K562 (cell line): Measurements from ENCODE around the gene SRGAP2C. TPM values are rescaled to one million over a fixed set of nuclear protein-coding genes. Genes with fewer than 3 reads are reported as not detected.

Experiments used
- ATAC-seq: fragments of 200-7000 bp; cut with Tn5 transposase; 3 replicates; pipeline ENCODE4 v1.9.1; 2020; ENCODE audit warnings: moderate library complexity
- BruUV-seq: library from RNA; stranded (reverse); fragments of 400-500 nt; replicated peaks from 2 replicates; lab custom pipeline; 2021; lab: Mats Ljungman, UMichigan
- CTCF ChIA-PET: fragments of 300-600 bp; formaldehyde crosslinking; extraction: SDS; loops from one replicate; lab custom pipeline; 2021; ENCODE audit warnings: low intra/inter-chr PET ratio; lab: Yijun Ruan, JAX
- POLR2A ChIA-PET: fragments of 300-600, 350-650 bp; sonication (Branson Sonifier 250); formaldehyde crosslinking; extraction: SDS; loops from one replicate; lab custom pipeline; 2021; ENCODE audit warnings: antibody characterized with exemption, inconsistent platforms; lab: Yijun Ruan, JAX
- DNase-seq, 4 experiments: peaks; one replicate each; pipeline versions ENCODE4 v3.0.0 to v3.0.0-alpha.2; 2011 to 2018; ENCODE audit warnings: low spot score in 3 of 4, mixed read lengths in 3 of 4; ENCODE audit errors: extremely low read depth in 1 of 4
- FAIRE-seq: peaks from 2 replicates; lab custom pipeline; 2011; peaks lifted over from hg19 to GRCh38; lab: Jason Lieb, UNC
- H2AFZ ChIP-seq: 2 replicates; pipeline ENCODE4 v1.6.0; 2011; ENCODE audit warnings: low read depth, low read length, control low read depth, inconsistent platforms
- H3K27ac ChIP-seq: fragments of 200-600 bp; 3 replicates; pipeline ENCODE4 v1.8.0; 2011; ENCODE audit warnings: low read depth, mild to moderate bottlenecking, control low read depth, inconsistent platforms, low read length, moderate library complexity, mixed read lengths; ENCODE audit errors: extremely low read depth
- H3K27me3 ChIP-seq, 2 experiments: fragments of 300-600 bp in 1 of 2; 2 replicates in 1 of 2; 3 replicates in 1 of 2; pipeline versions ENCODE4 v1.6.0 to v1.8.0; 2011; ENCODE audit warnings: inconsistent platforms in 2 of 2, low read length in 2 of 2, mild to moderate bottlenecking in 1 of 2, mixed read lengths in 1 of 2, moderate library complexity in 1 of 2; ENCODE audit not compliant: control insufficient read depth in 2 of 2, insufficient read depth in 2 of 2
- H3K36me3 ChIP-seq: fragments of 300-600 bp; 3 replicates; pipeline ENCODE4 v1.8.0; 2011; ENCODE audit warnings: mild to moderate bottlenecking, low read length, inconsistent platforms; ENCODE audit not compliant: control insufficient read depth, insufficient read depth
- H3K4me1 ChIP-seq, 2 experiments: fragments of 200-600 bp in 1 of 2; replicated peaks in 1 of 2; 2 replicates in 1 of 2; 3 replicates in 1 of 2; pipeline versions ENCODE4 v1.5.1 to v1.8.0; 2011; ENCODE audit warnings: inconsistent platforms in 2 of 2, low read length in 2 of 2, mild to moderate bottlenecking in 1 of 2, mixed read lengths in 1 of 2, moderate library complexity in 1 of 2; ENCODE audit not compliant: control insufficient read depth in 2 of 2, insufficient read depth in 2 of 2
- H3K4me2 ChIP-seq: 2 replicates; pipeline ENCODE4 v1.6.1; 2011; ENCODE audit warnings: low read length, control low read depth, inconsistent platforms, mixed read lengths; ENCODE audit not compliant: insufficient read depth
- H3K4me3 ChIP-seq: fragments of 200-600 bp; sonication (generic), shearing (Covaris generic); 2 replicates; pipeline ENCODE4 v1.5.1; 2016; ENCODE audit warnings: control low read depth, inconsistent platforms
- H3K79me2 ChIP-seq: fragments of 200-600 bp; 3 replicates; pipeline ENCODE4 v1.8.0; 2011; ENCODE audit warnings: low read length, inconsistent platforms; ENCODE audit not compliant: control insufficient read depth, insufficient read depth
- H3K9ac ChIP-seq, 2 experiments: 2 replicates each; pipeline versions ENCODE4 v1.6.0 to v1.6.1; 2011; ENCODE audit warnings: low read depth in 2 of 2, low read length in 2 of 2, control low read depth in 1 of 2, inconsistent platforms in 1 of 2, mild to moderate bottlenecking in 1 of 2, mixed read lengths in 1 of 2; ENCODE audit not compliant: insufficient read depth in 1 of 2
- H3K9me1 ChIP-seq: one replicate; pipeline ENCODE4 v1.6.0; 2011; ENCODE audit warnings: inconsistent platforms, mild to moderate bottlenecking, low read length, moderate library complexity; ENCODE audit not compliant: control insufficient read depth, insufficient read depth
- H3K9me3 ChIP-seq: replicated peaks from 2 replicates; pipeline ENCODE4 v1.5.1; 2011; ENCODE audit warnings: low read depth, low read length, inconsistent platforms; ENCODE audit not compliant: control insufficient read depth, insufficient read depth
- H4K20me1 ChIP-seq: replicated peaks from 2 replicates; pipeline ENCODE4 v1.6.1; 2011; ENCODE audit warnings: low read length, inconsistent platforms, mixed read lengths; ENCODE audit not compliant: control insufficient read depth, insufficient read depth
- CEBPB ChIP-seq: fragments of 450-650 bp; IDR thresholded peaks from 2 replicates; pipeline ENCODE4 v1.6.1; 2016; ENCODE audit warnings: missing genetic modification characterization, missing compliant biosample characterization
- CEBPG ChIP-seq, 3 experiments: fragments of 200-800 bp in 1 of 3; sonication (Bioruptor generic) in 1 of 3; sonication (generic) in 1 of 3; formaldehyde crosslinking in 1 of 3; IDR thresholded peaks in 2 of 3; conservative IDR thresholded peaks in 1 of 3; 2 replicates each; pipeline versions ENCODE4 v1.6.1 to v1.8.0; 2016 to 2022; ENCODE audit warnings: missing compliant biosample characterization in 2 of 3, missing genetic modification characterization in 2 of 3, mild to moderate bottlenecking in 1 of 3, missing genetic modification reagents in 1 of 3
- ELF2 ChIP-seq: fragments of 250-450 bp; sonication (Bioruptor Pico); IDR thresholded peaks from 2 replicates; pipeline ENCODE4 v1.5.0; 2021; ENCODE audit warnings: mild to moderate bottlenecking
- ZKSCAN1 ChIP-seq: fragments of 150-350 bp; IDR thresholded peaks from 2 replicates; pipeline ENCODE4 v1.6.1; 2016; ENCODE audit warnings: low read depth, low read length
- ZKSCAN3 ChIP-seq: fragments of 250-450 bp; sonication (Bioruptor Pico); IDR thresholded peaks from 2 replicates; pipeline ENCODE4 v1.4.0; 2020
- ZNF695 ChIP-seq: fragments of 450-650 bp; formaldehyde crosslinking; IDR thresholded peaks from 2 replicates; pipeline ENCODE4 v1.4.0; 2020; ENCODE audit warnings: mild to moderate bottlenecking, moderate library complexity
- WGBS: fragments of 100-300 bp; shearing (Covaris generic); methylation state at CpG from one replicate; pipeline ENCODE4 v1.1.6; 2016; ENCODE audit warnings: low coverage, mixed read lengths; ENCODE audit not compliant: insufficient coverage; ENCODE audit errors: missing lambda C conversion rate; 5-methylcytosine and 5-hydroxymethylcytosine counted together
- in situ Hi-C: fragments of 300-500 bp; cut with MboI; formaldehyde crosslinking; loops from 4 replicates; pipeline ENCODE4 v1.15.0; 2018; ENCODE audit warnings: inconsistent platforms, mixed read lengths
- intact Hi-C: fragments of 100-400 bp; cut with micrococcal nuclease; formaldehyde crosslinking; loops from 2 replicates; pipeline ENCODE4 v1.14.2; 2022
- polyA plus RNA-seq, 8 experiments: library from polyadenylated mRNA; depleted of rRNA in 4 of 8; stranded (reverse) in 5 of 8; unstranded in 3 of 8; fragments of >200 nt; fragmentation: Nextera tagmentation in 2 of 8; fragmentation: Illumina TruSeq in 1 of 8; extraction: Ambion mirVana in 2 of 8; extraction: Trizol in 1 of 8; gene quantifications; 2 replicates each; pipeline versions ENCODE4 v1.2.1 to v1.2.3, GENCODE V29; 2011 to 2014; ENCODE audit warnings: inconsistent platforms in 1 of 8, missing spikeins in 1 of 8
- total RNA-seq, 7 experiments: library from RNA; depleted of rRNA in 6 of 7; stranded (reverse); fragments of >200 nt in 6 of 7; fragmentation: Illumina TruSeq in 2 of 7; extraction: Trizol in 2 of 7; gene quantifications; 2 replicates each; pipeline versions ENCODE4 v1.2.1 to v1.2.3, GENCODE V29; 2011 to 2021; ENCODE audit warnings: low replicate concordance in 1 of 7
- TF ChIP-seq, protein P1 (sequence below), 2 experiments: fragments of 450-650 bp in 1 of 2; sonication (generic) in 1 of 2; formaldehyde crosslinking in 1 of 2; IDR thresholded peaks in 1 of 2; conservative IDR thresholded peaks in 1 of 2; 2 replicates each; pipeline versions ENCODE4 v1.6.1 to v1.8.1; 2016 to 2023; ENCODE audit warnings: mild to moderate bottlenecking in 2 of 2, moderate library complexity in 2 of 2, inconsistent platforms in 1 of 2, missing genetic modification reagents in 1 of 2

Gene SRGAP2C
- total and polyA plus RNA-seq, 9 of the 15 experiments (the other 6 are each of a cell fraction or from before 2014, with no cell fraction given): 5.0 to 21.1 (median 7.7) TPM

DNA sequence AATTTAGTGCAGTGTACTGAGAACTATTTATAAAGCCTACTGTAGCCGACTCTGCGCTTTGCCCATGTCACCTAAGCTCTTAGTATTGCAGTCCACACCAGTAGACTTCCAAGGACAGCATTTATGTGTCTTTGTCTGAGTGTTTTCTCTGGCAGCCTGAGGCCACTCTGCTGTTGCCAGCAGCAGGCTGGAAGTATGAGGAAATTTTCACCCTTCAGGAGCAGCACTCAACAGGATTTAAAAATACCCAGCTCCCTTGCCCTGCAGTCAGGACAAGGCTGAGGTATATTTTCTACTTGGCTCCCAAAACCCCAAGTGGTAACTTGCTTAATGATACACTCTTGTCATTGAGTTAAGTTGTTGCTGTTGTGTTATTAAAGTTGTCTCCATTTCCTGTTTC is 230.1 kb downstream of the SRGAP2C start:
- TF ChIP-seq ZNF695 (no peak), ELF2 (CRISPR knock-in tag) (no peak)
- H2AFZ ChIP-seq: no peak overlapping the region

DNA sequence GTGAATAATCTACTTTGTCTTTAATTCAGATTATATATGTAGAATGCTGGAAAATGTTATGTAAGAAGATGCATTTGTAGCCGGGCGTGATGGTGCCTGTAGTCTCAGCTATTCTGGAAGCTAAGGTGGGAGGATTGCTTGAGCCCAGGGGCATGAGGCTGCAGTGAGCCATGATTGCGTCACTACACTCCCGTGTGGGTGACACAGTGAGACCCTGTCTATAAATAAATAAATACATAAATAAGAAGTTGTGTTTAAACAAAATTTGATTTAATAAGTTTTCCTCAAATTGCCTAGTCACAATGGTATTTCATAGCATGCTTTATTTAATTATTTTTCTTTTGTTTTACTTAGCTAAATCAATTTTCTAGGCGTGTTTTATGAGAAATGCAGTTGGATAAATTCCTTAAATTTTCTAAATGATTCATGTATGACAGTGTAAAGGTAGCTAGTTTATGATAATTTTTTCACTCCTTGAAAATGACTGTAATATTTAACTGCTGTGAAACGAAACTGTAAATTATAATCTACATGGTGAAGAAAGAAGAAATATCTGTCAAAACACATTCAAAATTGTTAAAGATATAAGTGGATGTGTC is 232.6 kb downstream of the SRGAP2C start:
- no peak for TF ChIP-seq ZKSCAN3 (CRISPR knock-in tag)
- TF ChIP-seq, protein P1, sequence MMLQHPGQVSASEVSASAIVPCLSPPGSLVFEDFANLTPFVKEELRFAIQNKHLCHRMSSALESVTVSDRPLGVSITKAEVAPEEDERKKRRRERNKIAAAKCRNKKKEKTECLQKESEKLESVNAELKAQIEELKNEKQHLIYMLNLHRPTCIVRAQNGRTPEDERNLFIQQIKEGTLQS (IDR thresholded peaks at IDR 0.05): peak; percentile 64
- TF ChIP-seq, protein P1 (CRISPR knock-in tag; conservative IDR thresholded peaks at IDR 0.05): no peak
- TF ChIP-seq CEBPG (CRISPR knock-in tag; IDR thresholded peaks at IDR 0.05): no peak
- peak; percentile 45 to 56; a peak in 2 of 4 replicates for TF ChIP-seq CEBPG (tag; conservative IDR thresholded peaks at IDR 0.05 in 1 of 2, IDR thresholded peaks at IDR 0.05 in 1 of 2)
- no peak for TF ChIP-seq ZKSCAN1
- peak; percentile 82 for TF ChIP-seq CEBPB (tag)
- TF ChIP-seq, all 486 proteins: peak for 3
- H3K27me3 ChIP-seq: peaks cover 4 to 7% of the 10 kb centered on the region in 2 experiments; a peak in 4 of 5 replicates
- ChIA-PET POLR2A (no interaction called here), CTCF (no interaction called here)
- no peaks in the 10 kb centered on the region for H3K9me1 ChIP-seq
- in situ Hi-C loops: no loop called here
- ATAC-seq (peak; percentile 39; the same call in 1 of the 3 replicates), DNase-seq (no peak), FAIRE-seq (no peak)
- H3K9me3 ChIP-seq: no peaks in the 10 kb centered on the region
- H3K27ac ChIP-seq: no peak overlapping the region
- no peaks in the 10 kb centered on the region for H3K79me2 ChIP-seq
- no TSS peak for BruUV-seq
- intact Hi-C loops: no loop called here
- no peak overlapping the region for H2AFZ ChIP-seq
- H3K4me3 ChIP-seq: no peak overlapping the region
- no peak overlapping the region for H3K9ac ChIP-seq
- H3K4me2 ChIP-seq: no peak overlapping the region
- no peaks in the 10 kb centered on the region for H4K20me1 ChIP-seq
- H3K4me1 ChIP-seq: no peaks in the 10 kb centered on the region
- no peaks in the 10 kb centered on the region for H3K36me3 ChIP-seq
- 20% methylated on average over 6 of the region's 6 CpGs for WGBS

More for the DNA sequence above, 230.1 kb downstream of the SRGAP2C start:
- 8% methylated on average over 2 of the region's 2 CpGs for WGBS
- Histone ChIP-seq H3K4me2 (no peak overlapping the region), H3K27ac (no peak overlapping the region), H3K27me3 (peaks cover 4 to 5% of the 10 kb centered on the region in 2 experiments; a peak in 4 of 5 replicates), H3K9me1 (no peaks in the 10 kb centered on the region), H4K20me1 (no peaks in the 10 kb centered on the region), H3K36me3 (no peaks in the 10 kb centered on the region), H3K79me2 (no peaks in the 10 kb centered on the region), H3K9me3 (no peaks in the 10 kb centered on the region), H3K4me3 (no peak overlapping the region), H3K9ac (no peak overlapping the region), H3K4me1 (no peaks in the 10 kb centered on the region)
- no TSS peak for BruUV-seq
- POLR2A ChIA-PET: no interaction called here
- DNase-seq: no peak
- in situ Hi-C loops (no loop called here), intact Hi-C loops (no loop called here)
- no peak for FAIRE-seq
- ATAC-seq: peak; percentile 32; the same call in 1 of the 3 replicates
- CTCF ChIA-PET: no interaction called here
